HCT116 (cell line): Measurements from ENCODE around the gene CFAP43. TPM values are rescaled to one million over a fixed set of nuclear protein-coding genes. Genes with fewer than 3 reads are reported as not detected.

Experiments
- ATAC-seq: fragments of 200-7000 bp; cut with Tn5 transposase; 2 replicates; pipeline ENCODE4 v1.9.1; 2020; ENCODE audit warnings: mild to moderate bottlenecking, moderate library complexity
- BruUV-seq: library from RNA; stranded (reverse); fragments of 400-500 nt; replicated peaks from 2 replicates; lab custom pipeline; 2021; lab: Mats Ljungman, UMichigan
- CTCF ChIA-PET: fragments of 300-600 bp; sonication (Branson Sonifier 250); formaldehyde crosslinking; loops from one replicate; lab custom pipeline; 2021; ENCODE audit warnings: antibody characterized with exemption; lab: Charles Lee
- POLR2A ChIA-PET: fragments of 300-600, 350-600 bp; sonication (Branson Sonifier 250); formaldehyde crosslinking; loops from one replicate; lab custom pipeline; 2021; ENCODE audit warnings: antibody characterized with exemption; lab: Charles Lee
- RAD21 ChIA-PET, 2 experiments: fragments of 300-600 bp; sonication (Branson Sonifier 250); formaldehyde crosslinking; loops; one replicate each; lab custom pipeline; 2023; ENCODE audit warnings: low total read pairs in 2 of 2; ENCODE audit not compliant: uncharacterized antibody in 2 of 2, unreplicated experiment in 2 of 2, low non-redundant PET in 1 of 2; lab: Charles Lee
- DNase-seq: peaks from one replicate; pipeline ENCODE4 v3.0.0-alpha.2; 2010; ENCODE audit warnings: low read depth, low spot score
- H2AFZ ChIP-seq: fragments of 200-600 bp; shearing (Covaris generic), sonication (generic); 2 replicates; pipeline ENCODE4 v1.6.1; 2017; ENCODE audit warnings: low read depth, mixed run types, mixed read lengths, antibody characterized with exemption, low read length; ENCODE audit not compliant: poor library complexity, severe bottlenecking
- H3K27ac ChIP-seq: 2 replicates; pipeline ENCODE4 v1.5.1; 2012; ENCODE audit warnings: low read depth, low read length
- H3K27me3 ChIP-seq: fragments of 200-600 bp; sonication (generic); 2 replicates; pipeline ENCODE4 v1.6.1; 2016; ENCODE audit warnings: mixed run types, low read length, mixed read lengths; ENCODE audit not compliant: insufficient read depth
- H3K36me3 ChIP-seq, 2 experiments: fragments of 200-500 bp in 1 of 2; fragments of 200-600 bp in 1 of 2; sonication (Bioruptor generic) in 1 of 2; sonication (generic) in 1 of 2; 2 replicates each; pipeline versions ENCODE4 v1.5.1 to v1.6.1; 2014 to 2016; ENCODE audit warnings: low read length in 2 of 2, inconsistent platforms in 1 of 2, mixed read lengths in 1 of 2, mixed run types in 1 of 2; ENCODE audit not compliant: insufficient read depth in 2 of 2, control insufficient read depth in 1 of 2
- H3K4me1 ChIP-seq, 2 experiments: fragments of 200-600 bp in 1 of 2; sonication (generic) in 1 of 2; 2 replicates each; pipeline versions ENCODE4 v1.5.1 to v1.6.1; 2012 to 2017; ENCODE audit warnings: low read length in 2 of 2, inconsistent platforms in 1 of 2, mild to moderate bottlenecking in 1 of 2, mixed read lengths in 1 of 2, mixed run types in 1 of 2, moderate library complexity in 1 of 2; ENCODE audit not compliant: insufficient read depth in 2 of 2, control insufficient read depth in 1 of 2
- H3K4me2 ChIP-seq: fragments of 200-600 bp; sonication (generic); 2 replicates; pipeline ENCODE4 v1.6.1; 2017; ENCODE audit warnings: mixed run types, low read length, mixed read lengths
- H3K4me3 ChIP-seq, 2 experiments: fragments of 200-600 bp in 1 of 2; sonication (generic) in 1 of 2; replicated peaks in 1 of 2; 2 replicates each; pipeline ENCODE4 v1.5.1; 2011 to 2016; ENCODE audit warnings: low read length in 2 of 2, control low read depth in 1 of 2, low read depth in 1 of 2, mild to moderate bottlenecking in 1 of 2, mixed read lengths in 1 of 2, mixed run types in 1 of 2
- H3K79me2 ChIP-seq: fragments of 200-600 bp; sonication (generic); 2 replicates; pipeline ENCODE4 v1.6.1; 2017; ENCODE audit warnings: mild to moderate bottlenecking, mixed run types, low read length, moderate library complexity, mixed read lengths; ENCODE audit not compliant: insufficient read depth
- H3K9ac ChIP-seq: fragments of 200-600 bp; sonication (generic); 2 replicates; pipeline ENCODE4 v1.6.1; 2016; ENCODE audit warnings: low read length, mixed read lengths
- H3K9me2 ChIP-seq: fragments of 200-600 bp; sonication (generic), shearing (Covaris generic); 2 replicates; pipeline ENCODE4 v1.6.1; 2017; ENCODE audit warnings: mixed run types, mild to moderate bottlenecking, moderate library complexity; ENCODE audit not compliant: insufficient read depth
- H3K9me3 ChIP-seq, 2 experiments: fragments of 200-500 bp in 1 of 2; fragments of 200-600 bp in 1 of 2; sonication (Bioruptor generic) in 1 of 2; sonication (generic) in 1 of 2; 2 replicates each; pipeline ENCODE4 v1.6.1; 2014 to 2017; ENCODE audit warnings: low read length in 2 of 2, mixed read lengths in 2 of 2, inconsistent platforms in 1 of 2, low read depth in 1 of 2, mild to moderate bottlenecking in 1 of 2, mixed run types in 1 of 2, moderate library complexity in 1 of 2; ENCODE audit not compliant: control insufficient read depth in 1 of 2, insufficient read depth in 1 of 2
- H4K20me1 ChIP-seq: fragments of 200-600 bp; sonication (generic), shearing (Covaris generic); 2 replicates; pipeline ENCODE4 v1.6.1; 2017; ENCODE audit warnings: mixed run types, mild to moderate bottlenecking, moderate library complexity; ENCODE audit not compliant: insufficient read depth
- CBX3 ChIP-seq: IDR thresholded peaks from 2 replicates; pipeline ENCODE4 v1.6.1; 2012; ENCODE audit warnings: low read depth
- CEBPB ChIP-seq: IDR thresholded peaks from 2 replicates; pipeline ENCODE4 v1.6.1; 2012; ENCODE audit warnings: low read depth
- ELF1 ChIP-seq: IDR thresholded peaks from 2 replicates; pipeline ENCODE4 v1.6.1; 2012; ENCODE audit warnings: low read depth, borderline replicate concordance
- EZH2phosphoT487 ChIP-seq: fragments of 200-600 bp; IDR thresholded peaks from 2 replicates; pipeline ENCODE4 v1.6.1; 2018; ENCODE audit warnings: antibody characterized with exemption, borderline replicate concordance
- FOSL1 ChIP-seq: IDR thresholded peaks from 2 replicates; pipeline ENCODE4 v1.6.1; 2012; ENCODE audit warnings: low read depth
- JUND ChIP-seq: IDR thresholded peaks from 2 replicates; pipeline ENCODE4 v1.6.1; 2012
- POLR2A ChIP-seq: IDR thresholded peaks from 2 replicates; pipeline ENCODE4 v1.7.0; 2011; ENCODE audit warnings: borderline replicate concordance; ENCODE audit not compliant: insufficient read depth, insufficient read length; ENCODE audit errors: extremely low read depth
- POLR2AphosphoS5 ChIP-seq: IDR thresholded peaks from 2 replicates; pipeline ENCODE4 v1.6.1; 2011; ENCODE audit warnings: mild to moderate bottlenecking, low read depth, low read length, moderate library complexity
- RAD21 ChIP-seq: IDR thresholded peaks from 2 replicates; pipeline ENCODE4 v1.6.1; 2012; ENCODE audit warnings: low read depth, mild to moderate bottlenecking
- REST ChIP-seq: IDR thresholded peaks from 2 replicates; pipeline ENCODE4 v1.6.1; 2012; ENCODE audit warnings: low read depth
- SIN3A ChIP-seq: IDR thresholded peaks from 2 replicates; pipeline ENCODE4 v1.6.1; 2012; ENCODE audit warnings: low read depth
- ZBTB33 ChIP-seq: IDR thresholded peaks from 2 replicates; pipeline ENCODE4 v1.6.1; 2011; ENCODE audit warnings: mild to moderate bottlenecking, low read length, moderate library complexity; ENCODE audit not compliant: insufficient replicate concordance; ENCODE audit errors: extremely low read depth
- ZFX ChIP-seq: fragments of 450-650 bp; IDR thresholded peaks from 2 replicates; pipeline ENCODE4 v1.6.1; 2017
- ZNF274 ChIP-seq: fragments of 200-500 bp; sonication (Bioruptor generic); IDR thresholded peaks from 2 replicates; pipeline ENCODE4 v1.6.1; 2014; ENCODE audit warnings: mild to moderate bottlenecking, low read depth, low read length, inconsistent platforms
- intact Hi-C: fragments of 100-400 bp; cut with micrococcal nuclease; formaldehyde crosslinking; loops from 2 replicates; pipeline ENCODE4 v1.10.0; 2022
- total RNA-seq: library from RNA; stranded (reverse); gene quantifications from one replicate; pipeline ENCODE4 v1.2.1, GENCODE V29; 2021; ENCODE audit not compliant: unreplicated experiment
- TF ChIP-seq, protein P1 (sequence below), 3 experiments: fragments of 200-600 bp in 1 of 3; sonication (generic) in 1 of 3; IDR thresholded peaks in 2 of 3; conservative IDR thresholded peaks in 1 of 3; 2 replicates each; pipeline ENCODE4 v1.5.1; 2012 to 2017; ENCODE audit warnings: low read depth in 2 of 3, low read length in 2 of 3, antibody characterized with exemption in 1 of 3, borderline replicate concordance in 1 of 3, control low read depth in 1 of 3, mild to moderate bottlenecking in 1 of 3, mixed read lengths in 1 of 3, mixed run types in 1 of 3, moderate library complexity in 1 of 3; ENCODE audit not compliant: insufficient read depth in 1 of 3
- TF ChIP-seq, protein P2 (sequence below): IDR thresholded peaks from 2 replicates; pipeline ENCODE4 v1.6.1; 2012

Gene CFAP43
- total RNA-seq, 1 experiment from 2014 or later: 4.0 TPM

DNA sequence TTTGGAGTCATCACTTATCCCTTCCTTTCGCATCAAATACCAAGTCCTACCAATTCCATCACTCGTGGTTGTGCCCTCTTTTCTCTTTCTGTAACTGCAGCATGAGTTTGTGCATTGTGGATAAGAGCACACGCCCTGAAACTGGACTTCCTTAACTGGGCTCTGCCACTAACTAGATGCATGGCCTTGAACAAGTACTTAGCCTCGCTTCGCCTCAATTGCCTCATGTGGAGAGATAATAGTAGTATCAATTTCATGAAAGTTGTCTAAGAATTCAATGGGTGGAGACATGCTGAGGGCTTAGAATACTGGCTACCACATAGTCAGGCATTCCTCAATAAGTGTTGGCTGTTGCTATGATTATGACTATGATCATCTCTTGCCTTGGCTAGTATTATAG lies 41.5 kb downstream of the CFAP43 start:
- DNase-seq: no peak
- no TSS peak for BruUV-seq
- no peaks in the 10 kb centered on the region for H3K36me3 ChIP-seq
- ChIA-PET RAD21 (no interaction called here), POLR2A (no interaction called here), CTCF (no interaction called here)
- TF ChIP-seq JUND (no peak), ZBTB33 (no peak), ELF1 (no peak), CEBPB (no peak), REST (no peak), ZFX (no peak), POLR2AphosphoS5 (no peak), POLR2A (no peak), RAD21 (no peak), CBX3 (no peak), FOSL1 (no peak), EZH2phosphoT487 (no peak), ZNF274 (no peak), SIN3A (no peak)
- TF ChIP-seq, protein P1, sequence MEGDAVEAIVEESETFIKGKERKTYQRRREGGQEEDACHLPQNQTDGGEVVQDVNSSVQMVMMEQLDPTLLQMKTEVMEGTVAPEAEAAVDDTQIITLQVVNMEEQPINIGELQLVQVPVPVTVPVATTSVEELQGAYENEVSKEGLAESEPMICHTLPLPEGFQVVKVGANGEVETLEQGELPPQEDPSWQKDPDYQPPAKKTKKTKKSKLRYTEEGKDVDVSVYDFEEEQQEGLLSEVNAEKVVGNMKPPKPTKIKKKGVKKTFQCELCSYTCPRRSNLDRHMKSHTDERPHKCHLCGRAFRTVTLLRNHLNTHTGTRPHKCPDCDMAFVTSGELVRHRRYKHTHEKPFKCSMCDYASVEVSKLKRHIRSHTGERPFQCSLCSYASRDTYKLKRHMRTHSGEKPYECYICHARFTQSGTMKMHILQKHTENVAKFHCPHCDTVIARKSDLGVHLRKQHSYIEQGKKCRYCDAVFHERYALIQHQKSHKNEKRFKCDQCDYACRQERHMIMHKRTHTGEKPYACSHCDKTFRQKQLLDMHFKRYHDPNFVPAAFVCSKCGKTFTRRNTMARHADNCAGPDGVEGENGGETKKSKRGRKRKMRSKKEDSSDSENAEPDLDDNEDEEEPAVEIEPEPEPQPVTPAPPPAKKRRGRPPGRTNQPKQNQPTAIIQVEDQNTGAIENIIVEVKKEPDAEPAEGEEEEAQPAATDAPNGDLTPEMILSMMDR (IDR thresholded peaks at IDR 0.05 in 2 of 3, conservative IDR thresholded peaks at IDR 0.05 in 1 of 3; ENCODE audit: borderline replicate concordance in 1 of 3, insufficient read depth in 1 of 3, low read depth in 2 of 3, low read length in 2 of 3): no peak
- TF ChIP-seq, protein P2, sequence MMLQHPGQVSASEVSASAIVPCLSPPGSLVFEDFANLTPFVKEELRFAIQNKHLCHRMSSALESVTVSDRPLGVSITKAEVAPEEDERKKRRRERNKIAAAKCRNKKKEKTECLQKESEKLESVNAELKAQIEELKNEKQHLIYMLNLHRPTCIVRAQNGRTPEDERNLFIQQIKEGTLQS: no peak
- no peaks in the 10 kb centered on the region for H3K9me3 ChIP-seq
- no peak for ATAC-seq
- H3K79me2 ChIP-seq: no peaks in the 10 kb centered on the region
- no peaks in the 10 kb centered on the region for H3K4me1 ChIP-seq
- H3K27me3 ChIP-seq: no peaks in the 10 kb centered on the region
- H3K9ac ChIP-seq: no peak overlapping the region
- H3K9me2 ChIP-seq: no peaks in the 10 kb centered on the region
- intact Hi-C loops: no loop called here
- H3K27ac ChIP-seq: no peak overlapping the region
- no peak overlapping the region for H3K4me2 ChIP-seq
- no peak overlapping the region for H2AFZ ChIP-seq
- H3K4me3 ChIP-seq: no peak overlapping the region
- no peaks in the 10 kb centered on the region for H4K20me1 ChIP-seq
